ENCODE measurements around the gene ZBED4.
A peak's percentile ranks its signal among the peaks of the same experiment; 100 is the strongest.

The ZBED4 gene

GRCh38 chr22:49873228-49873940 is 19.7 kb downstream of the ZBED4 start:
- H3K9ac ChIP-seq (ENCODE audit: low read depth, low read length), result no peak overlapping the region
- H3K27ac ChIP-seq (ENCODE audit: low read depth, low read length), result no peak overlapping the region

DNA sequence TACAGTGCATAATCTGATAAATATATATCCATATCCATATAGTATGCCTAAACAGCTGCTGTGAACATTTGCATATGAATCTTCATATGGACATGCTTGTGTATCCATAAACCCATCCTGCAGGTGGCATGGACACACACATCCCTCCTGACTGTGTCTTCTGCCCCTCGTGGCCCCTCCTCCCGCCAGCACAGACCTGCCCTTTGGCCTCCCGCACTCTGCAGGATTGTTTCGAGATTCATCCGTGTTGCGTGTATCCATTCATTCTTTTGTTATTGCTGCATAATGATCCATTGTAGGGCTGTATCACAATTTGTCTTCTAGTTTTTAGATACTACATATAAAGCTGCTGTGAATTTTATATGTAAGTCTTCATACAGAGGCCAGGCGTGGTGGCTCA is 24.0 kb downstream of the ZBED4 start:
- Histone ChIP-seq H3K4me3 (ENCODE audit: low read depth, low read length) (no peak overlapping the region), H3K27me3 (ENCODE audit: control insufficient read depth, insufficient read depth, low read length) (no peaks in the 10 kb centered on the region), H3K36me3 (ENCODE audit: control insufficient read depth, insufficient read depth, low read length) (0 out of 2 replicates have a peak, but pooled peaks cover 2% of the 10 kb centered on the region)

More at GRCh38 chr22:49873228-49873940, 19.7 kb downstream of the ZBED4 start:
- H3K27me3 ChIP-seq (ENCODE audit: control insufficient read depth, insufficient read depth, low read length), result no peaks in the 10 kb centered on the region
- H3K4me1 ChIP-seq (ENCODE audit: control insufficient read depth, insufficient read depth, low read length), result no peaks in the 10 kb centered on the region
- H3K9me3 ChIP-seq (ENCODE audit: control insufficient read depth, insufficient read depth, low read length), result peaks cover 6% of the 10 kb centered on the region; the same call in 1 of the 2 replicates
- H3K4me3 ChIP-seq (ENCODE audit: low read depth, low read length), result no peak overlapping the region
- H3K36me3 ChIP-seq (ENCODE audit: control insufficient read depth, insufficient read depth, low read length), result 0 out of 2 replicates have a peak, but pooled peaks cover 2% of the 10 kb centered on the region

DNA sequence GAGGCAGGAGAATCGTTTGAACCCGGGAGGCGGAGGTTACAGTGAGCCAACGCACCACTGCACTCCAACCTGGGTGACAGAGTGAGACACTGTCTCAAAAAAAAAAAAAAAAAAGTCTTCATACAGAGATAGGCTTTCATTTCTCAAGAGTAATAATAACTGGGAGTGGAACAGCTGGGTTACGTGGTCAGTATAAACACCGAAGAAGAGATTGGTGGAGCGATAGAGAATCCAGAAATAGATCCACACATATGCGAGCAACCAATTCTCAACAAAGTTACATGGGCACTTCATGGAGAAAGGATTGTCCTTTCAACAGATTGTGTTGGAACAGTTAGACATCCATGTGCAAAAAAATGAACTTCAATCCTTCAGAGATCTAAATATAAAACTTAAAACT is 24.6 kb downstream of the ZBED4 start:
- Histone ChIP-seq H3K36me3 (ENCODE audit: control insufficient read depth, insufficient read depth, low read length) (0 out of 2 replicates have a peak, but pooled peaks cover 3% of the 10 kb centered on the region), H3K9ac (ENCODE audit: low read depth, low read length) (no peak overlapping the region), H3K4me3 (ENCODE audit: low read depth, low read length) (no peak overlapping the region), H3K4me1 (ENCODE audit: control insufficient read depth, insufficient read depth, low read length) (peaks cover 3% of the 10 kb centered on the region; the same call in 1 of the 2 replicates), H3K27me3 (ENCODE audit: control insufficient read depth, insufficient read depth, low read length) (no peaks in the 10 kb centered on the region), H3K9me3 (ENCODE audit: control insufficient read depth, insufficient read depth, low read length) (no peaks in the 10 kb centered on the region), H3K27ac (ENCODE audit: low read depth, low read length) (no peak overlapping the region)

More for the DNA sequence above, 24.0 kb downstream of the ZBED4 start:
- Histone ChIP-seq H3K9ac (ENCODE audit: low read depth, low read length) (no peak overlapping the region), H3K4me1 (ENCODE audit: control insufficient read depth, insufficient read depth, low read length) (peaks cover 3% of the 10 kb centered on the region; the same call in 1 of the 2 replicates), H3K9me3 (ENCODE audit: control insufficient read depth, insufficient read depth, low read length) (no peaks in the 10 kb centered on the region), H3K27ac (ENCODE audit: low read depth, low read length) (no peak overlapping the region)

- Histone ChIP-seq H3K36me3 (ENCODE audit: control insufficient read depth, insufficient read depth, low read length) (peaks cover 19% of the 10 kb centered on the region), H3K9ac (ENCODE audit: low read depth, low read length) (no peak overlapping the region), H3K4me3 (ENCODE audit: low read depth, low read length) (no peak overlapping the region)
Observed at GRCh38 chr22:49879871-49880270, 26.2 kb downstream of the ZBED4 start.

DNA sequence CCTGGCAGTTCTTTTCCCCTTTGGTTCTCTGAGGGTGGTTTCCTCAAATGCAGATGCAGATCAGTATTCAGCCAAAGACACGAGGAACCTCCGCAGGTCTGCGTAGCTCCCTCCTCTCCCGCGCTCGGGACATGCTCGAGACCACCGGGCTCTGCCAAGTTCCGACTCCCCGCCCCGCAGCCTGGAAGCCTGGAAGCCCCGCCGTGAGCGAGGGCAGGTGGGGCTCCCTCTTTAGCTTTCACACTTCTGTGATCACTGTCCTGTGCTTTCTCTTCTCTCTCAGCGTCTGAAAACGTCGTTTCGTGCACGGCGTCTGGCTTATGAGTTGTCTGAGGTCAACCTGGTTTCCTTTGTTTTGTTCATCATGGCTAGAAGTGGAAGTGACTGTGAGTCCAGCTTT is 26.6 kb downstream of the ZBED4 start:
- Histone ChIP-seq H3K27me3 (ENCODE audit: control insufficient read depth, insufficient read depth, low read length) (no peaks in the 10 kb centered on the region), H3K27ac (ENCODE audit: low read depth, low read length) (peak overlapping the region; percentile 38), H3K9me3 (ENCODE audit: control insufficient read depth, insufficient read depth, low read length) (no peaks in the 10 kb centered on the region), H3K36me3 (ENCODE audit: control insufficient read depth, insufficient read depth, low read length) (peaks cover 23% of the 10 kb centered on the region), H3K4me1 (ENCODE audit: control insufficient read depth, insufficient read depth, low read length) (peaks cover 3% of the 10 kb centered on the region; the same call in 1 of the 2 replicates), H3K4me3 (ENCODE audit: low read depth, low read length) (no peak overlapping the region), H3K9ac (ENCODE audit: low read depth, low read length) (no peak overlapping the region)

More at GRCh38 chr22:49879871-49880270, 26.2 kb downstream of the ZBED4 start:
- Histone ChIP-seq H3K27me3 (ENCODE audit: control insufficient read depth, insufficient read depth, low read length) (no peaks in the 10 kb centered on the region), H3K27ac (ENCODE audit: low read depth, low read length) (peak overlapping the region; percentile 38), H3K4me1 (ENCODE audit: control insufficient read depth, insufficient read depth, low read length) (peaks cover 3% of the 10 kb centered on the region; the same call in 1 of the 2 replicates), H3K9me3 (ENCODE audit: control insufficient read depth, insufficient read depth, low read length) (no peaks in the 10 kb centered on the region)

DNA sequence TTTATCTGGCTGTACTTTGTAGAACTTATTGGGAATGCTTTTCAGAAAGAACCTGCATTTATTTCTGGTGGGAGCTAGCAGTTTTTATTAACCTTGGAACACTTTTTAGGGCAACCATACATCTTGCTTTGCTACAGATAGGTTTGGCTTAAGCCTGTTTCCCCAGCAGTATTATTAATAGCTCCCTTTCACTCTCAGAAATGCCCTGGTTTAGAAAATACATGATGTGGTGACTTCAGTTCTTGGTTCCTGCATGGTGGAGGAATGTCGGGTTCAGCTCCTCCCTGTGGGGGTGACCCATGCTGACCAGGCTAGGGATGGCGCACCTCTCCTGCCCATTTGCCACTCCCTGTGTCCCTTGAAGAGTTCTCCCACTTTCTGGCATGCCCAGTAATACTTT is 28.2 kb downstream of the ZBED4 start:
- Histone ChIP-seq H3K27me3 (ENCODE audit: control insufficient read depth, insufficient read depth, low read length) (no peaks in the 10 kb centered on the region), H3K9ac (ENCODE audit: low read depth, low read length) (no peak overlapping the region), H3K27ac (ENCODE audit: low read depth, low read length) (no peak overlapping the region), H3K36me3 (ENCODE audit: control insufficient read depth, insufficient read depth, low read length) (peaks cover 38% of the 10 kb centered on the region), H3K4me3 (ENCODE audit: low read depth, low read length) (no peak overlapping the region), H3K4me1 (ENCODE audit: control insufficient read depth, insufficient read depth, low read length) (peaks cover 3% of the 10 kb centered on the region; the same call in 1 of the 2 replicates), H3K9me3 (ENCODE audit: control insufficient read depth, insufficient read depth, low read length) (peaks cover 3% of the 10 kb centered on the region; the same call in 1 of the 2 replicates)

- H3K27ac ChIP-seq (ENCODE audit: low read depth, low read length), result no peak overlapping the region
- peaks cover 3% of the 10 kb centered on the region; the same call in 1 of the 2 replicates for H3K4me1 ChIP-seq (ENCODE audit: control insufficient read depth, insufficient read depth, low read length)
- H3K36me3 ChIP-seq (ENCODE audit: control insufficient read depth, insufficient read depth, low read length), result peaks cover 47% of the 10 kb centered on the region
- H3K9ac ChIP-seq (ENCODE audit: low read depth, low read length), result no peak overlapping the region
- H3K9me3 ChIP-seq (ENCODE audit: control insufficient read depth, insufficient read depth, low read length), result peaks cover 3% of the 10 kb centered on the region; the same call in 1 of the 2 replicates
- H3K27me3 ChIP-seq (ENCODE audit: control insufficient read depth, insufficient read depth, low read length), result no peaks in the 10 kb centered on the region
- H3K4me3 ChIP-seq (ENCODE audit: low read depth, low read length), result no peak overlapping the region
Observed at GRCh38 chr22:49882519-49883293, 29.1 kb downstream of the ZBED4 start.

DNA sequence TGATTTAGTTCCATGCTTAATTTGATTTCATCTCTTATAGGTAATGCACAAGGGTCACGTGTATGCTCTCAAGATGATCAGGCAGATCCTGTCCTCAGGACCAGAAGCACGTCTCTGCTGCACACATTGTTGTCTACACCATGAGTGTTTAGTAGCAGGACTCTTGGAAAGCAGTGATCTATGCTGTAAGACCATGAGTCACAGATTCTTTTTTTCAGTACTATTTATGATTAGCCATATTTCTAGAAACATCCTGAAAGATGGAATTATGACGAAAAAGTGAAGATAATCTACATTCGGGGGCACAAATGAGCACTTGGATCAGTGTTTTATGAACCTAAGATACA is 29.6 kb downstream of the ZBED4 start:
- Histone ChIP-seq H3K4me3 (ENCODE audit: low read depth, low read length) (no peak overlapping the region), H3K27ac (ENCODE audit: low read depth, low read length) (no peak overlapping the region), H3K36me3 (ENCODE audit: control insufficient read depth, insufficient read depth, low read length) (peaks cover 49% of the 10 kb centered on the region), H3K9me3 (ENCODE audit: control insufficient read depth, insufficient read depth, low read length) (peaks cover 3% of the 10 kb centered on the region; the same call in 1 of the 2 replicates), H3K4me1 (ENCODE audit: control insufficient read depth, insufficient read depth, low read length) (peaks cover 3% of the 10 kb centered on the region; the same call in 1 of the 2 replicates), H3K9ac (ENCODE audit: low read depth, low read length) (no peak overlapping the region), H3K27me3 (ENCODE audit: control insufficient read depth, insufficient read depth, low read length) (no peaks in the 10 kb centered on the region)

DNA sequence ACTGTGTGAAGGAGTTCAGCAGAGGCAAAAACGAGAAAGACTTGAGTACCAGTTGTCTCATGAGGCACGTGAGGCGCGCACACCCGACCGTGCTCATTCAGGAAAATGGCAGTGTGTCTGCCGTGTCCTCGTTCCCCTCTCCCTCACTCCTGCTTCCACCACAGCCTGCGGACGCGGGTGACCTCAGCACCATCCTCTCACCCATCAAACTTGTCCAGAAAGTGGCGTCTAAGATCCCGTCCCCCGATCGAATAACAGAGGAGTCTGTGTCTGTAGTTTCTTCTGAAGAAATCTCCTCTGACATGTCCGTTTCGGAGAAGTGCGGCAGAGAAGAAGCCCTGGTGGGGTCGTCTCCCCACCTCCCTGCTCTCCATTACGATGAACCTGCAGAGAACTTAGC is 30.4 kb downstream of the ZBED4 start:
- no peak overlapping the region for H3K27ac ChIP-seq (ENCODE audit: low read depth, low read length)
- no peak overlapping the region for H3K9ac ChIP-seq (ENCODE audit: low read depth, low read length)
- peaks cover 3% of the 10 kb centered on the region; the same call in 1 of the 2 replicates for H3K9me3 ChIP-seq (ENCODE audit: control insufficient read depth, insufficient read depth, low read length)
- peaks cover 55% of the 10 kb centered on the region for H3K36me3 ChIP-seq (ENCODE audit: control insufficient read depth, insufficient read depth, low read length)
- peaks cover 3% of the 10 kb centered on the region; the same call in 1 of the 2 replicates for H3K4me1 ChIP-seq (ENCODE audit: control insufficient read depth, insufficient read depth, low read length)
- no peak overlapping the region for H3K4me3 ChIP-seq (ENCODE audit: low read depth, low read length)
- H3K27me3 ChIP-seq (ENCODE audit: control insufficient read depth, insufficient read depth, low read length), result no peaks in the 10 kb centered on the region

DNA sequence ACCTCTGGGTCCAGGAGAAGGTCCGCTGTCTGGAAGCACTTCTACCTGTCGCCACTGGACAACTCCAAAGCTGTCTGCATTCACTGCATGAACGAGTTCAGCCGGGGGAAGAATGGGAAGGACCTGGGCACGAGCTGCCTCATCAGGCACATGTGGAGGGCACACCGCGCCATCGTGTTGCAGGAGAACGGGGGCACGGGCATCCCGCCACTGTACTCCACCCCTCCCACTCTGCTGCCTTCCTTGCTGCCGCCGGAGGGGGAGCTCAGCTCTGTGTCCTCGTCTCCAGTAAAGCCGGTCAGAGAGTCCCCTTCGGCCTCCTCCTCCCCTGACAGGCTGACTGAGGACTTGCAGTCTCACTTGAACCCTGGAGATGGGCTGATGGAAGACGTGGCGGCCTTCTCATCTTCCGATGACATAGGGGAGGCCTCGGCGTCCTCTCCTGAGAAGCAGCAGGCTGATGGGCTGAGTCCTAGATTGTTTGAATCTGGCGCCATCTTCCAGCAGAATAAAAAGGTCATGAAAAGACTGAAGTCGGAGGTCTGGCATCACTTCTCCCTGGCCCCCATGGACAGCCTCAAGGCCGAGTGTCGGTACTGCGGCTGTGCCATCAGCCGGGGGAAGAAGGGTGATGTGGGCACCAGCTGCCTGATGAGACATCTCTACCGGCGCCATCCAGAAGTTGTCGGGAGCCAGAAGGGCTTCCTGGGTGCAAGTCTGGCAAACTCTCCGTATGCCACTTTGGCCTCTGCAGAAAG is 31.0 kb downstream of the ZBED4 start:
- H3K4me3 ChIP-seq (ENCODE audit: low read depth, low read length), result no peak overlapping the region
- H3K27ac ChIP-seq (ENCODE audit: low read depth, low read length), result no peak overlapping the region
- peaks cover 3% of the 10 kb centered on the region; the same call in 1 of the 2 replicates for H3K9me3 ChIP-seq (ENCODE audit: control insufficient read depth, insufficient read depth, low read length)
- no peak overlapping the region for H3K9ac ChIP-seq (ENCODE audit: low read depth, low read length)
- peaks cover 3% of the 10 kb centered on the region; the same call in 1 of the 2 replicates for H3K4me1 ChIP-seq (ENCODE audit: control insufficient read depth, insufficient read depth, low read length)
- H3K36me3 ChIP-seq (ENCODE audit: control insufficient read depth, insufficient read depth, low read length), result peaks cover 59% of the 10 kb centered on the region
- H3K27me3 ChIP-seq (ENCODE audit: control insufficient read depth, insufficient read depth, low read length), result no peaks in the 10 kb centered on the region
